GM18508 (cell line): Measurements from ENCODE around the gene SHE.
"Not testable (repeated sequence)": the region's sequence is repeated elsewhere in the genome, so short reads cannot be mapped to it uniquely, and the experiment has no call there.

Experiments used
- ATAC-seq: cut with Tn5 transposase; IDR thresholded peaks from one replicate; pipeline ENCODE4 v1.9.1; 2021; ENCODE audit warnings: moderate number of reproducible peaks; ENCODE audit not compliant: insufficient read depth, unreplicated experiment

Gene SHE

DNA sequence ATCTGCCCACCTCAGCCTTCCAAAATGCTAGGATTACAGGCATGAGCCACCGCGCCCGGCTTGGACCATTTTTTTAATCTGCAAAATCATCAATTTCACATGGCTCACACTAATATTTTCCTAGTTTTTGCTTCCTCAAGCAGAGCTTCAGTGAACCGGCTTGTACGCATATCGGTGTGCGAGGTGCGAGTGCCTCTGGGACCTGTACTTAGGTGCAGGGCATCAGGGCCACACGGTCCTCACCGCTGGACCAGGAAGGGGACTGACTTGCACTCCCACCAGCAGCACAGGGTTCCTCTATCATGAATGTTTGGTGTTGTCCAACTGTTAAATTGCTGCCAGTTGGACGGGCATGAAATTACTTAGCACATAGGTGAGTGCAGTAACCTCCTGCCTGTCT, 15.4 kb upstream of the SHE start:
- ATAC-seq = no peak

GRCh38 chr1:154514066-154514553, 11.9 kb upstream of the SHE start:
- no peak for ATAC-seq

DNA sequence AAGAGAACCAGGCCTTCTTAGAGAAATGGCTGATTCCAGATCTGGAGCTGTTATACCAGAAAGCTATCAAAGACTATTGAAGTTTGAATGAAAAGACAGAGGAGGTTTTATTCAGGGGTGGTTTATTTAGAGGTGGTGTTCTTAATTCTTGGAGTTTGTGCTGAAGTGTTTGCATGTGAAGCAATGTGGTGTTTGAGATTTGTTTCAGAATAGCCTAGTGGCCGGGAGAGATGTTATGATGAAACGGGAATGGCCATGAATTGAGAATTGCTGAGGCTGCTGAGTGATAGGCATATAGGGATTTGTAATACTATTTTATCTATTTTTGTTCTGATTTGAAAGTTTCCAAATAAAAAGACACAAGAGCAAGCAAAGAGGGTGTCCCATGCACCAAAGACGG, 10.5 kb upstream of the SHE start:
- no peak for ATAC-seq

DNA sequence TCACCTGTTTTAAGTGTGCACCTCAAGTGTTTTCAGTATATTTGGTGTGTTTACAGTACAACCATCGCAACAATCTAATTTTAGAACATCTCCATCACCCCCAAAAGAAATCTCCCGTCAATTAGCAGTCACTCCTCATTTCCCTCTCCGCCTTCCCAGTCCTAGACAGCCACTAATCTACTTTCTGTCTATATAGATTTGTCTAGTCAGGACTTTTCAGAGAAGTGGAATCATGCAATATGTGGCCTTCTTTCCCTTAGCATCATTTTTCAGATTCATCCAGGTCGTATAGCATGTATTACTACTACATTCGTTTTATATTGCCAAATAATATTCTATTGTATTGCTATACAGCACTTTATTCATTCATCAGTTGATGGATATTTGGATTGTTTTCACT, 1.7 kb upstream of the SHE start:
- ATAC-seq = no peak

DNA sequence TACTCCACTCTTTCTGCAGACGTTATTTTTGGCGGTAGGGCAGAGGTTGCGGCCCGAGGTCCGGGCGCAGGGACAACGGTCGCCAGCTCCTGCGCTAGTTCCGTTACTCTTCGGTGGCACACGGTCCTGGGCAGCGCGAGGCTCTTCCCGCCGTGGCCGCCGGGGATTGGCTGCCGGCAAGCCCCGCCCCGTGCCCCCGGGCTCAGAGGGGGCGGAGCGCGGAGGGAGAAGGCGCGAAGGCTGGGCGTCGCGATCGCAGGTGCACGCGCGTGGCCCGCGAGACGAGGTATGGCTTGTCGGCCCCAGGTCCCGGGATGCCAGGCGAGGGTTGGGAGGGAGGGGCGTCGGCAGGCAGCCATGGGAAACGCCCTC, 518 bp upstream of the SHE start:
- no peak for ATAC-seq

GRCh38 chr1:154501423-154502065, 668 bp downstream of the SHE start:
- no peak for ATAC-seq

- no peak for ATAC-seq
Observed at GRCh38 chr1:154500533-154500932, 1.7 kb downstream of the SHE start.

DNA sequence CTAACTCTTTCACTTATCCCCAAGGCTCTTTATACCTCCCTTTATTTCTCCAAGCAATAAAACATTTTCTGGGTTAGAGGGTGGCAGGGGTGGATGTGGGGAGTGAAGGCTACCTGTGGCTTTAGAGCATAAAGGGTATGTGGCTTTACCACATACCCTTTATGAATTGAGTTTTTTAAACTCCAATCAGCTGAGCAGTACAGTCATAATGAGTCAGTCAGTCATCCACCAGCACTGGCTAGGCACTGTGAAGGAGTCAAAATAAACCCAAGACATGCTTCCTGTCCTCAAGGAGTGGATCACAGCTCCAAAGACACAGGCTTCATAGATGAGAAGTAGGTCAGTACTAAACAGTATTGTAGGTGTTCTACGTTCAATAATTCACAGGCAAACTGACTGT, 2.8 kb downstream of the SHE start:
- ATAC-seq = no peak

DNA sequence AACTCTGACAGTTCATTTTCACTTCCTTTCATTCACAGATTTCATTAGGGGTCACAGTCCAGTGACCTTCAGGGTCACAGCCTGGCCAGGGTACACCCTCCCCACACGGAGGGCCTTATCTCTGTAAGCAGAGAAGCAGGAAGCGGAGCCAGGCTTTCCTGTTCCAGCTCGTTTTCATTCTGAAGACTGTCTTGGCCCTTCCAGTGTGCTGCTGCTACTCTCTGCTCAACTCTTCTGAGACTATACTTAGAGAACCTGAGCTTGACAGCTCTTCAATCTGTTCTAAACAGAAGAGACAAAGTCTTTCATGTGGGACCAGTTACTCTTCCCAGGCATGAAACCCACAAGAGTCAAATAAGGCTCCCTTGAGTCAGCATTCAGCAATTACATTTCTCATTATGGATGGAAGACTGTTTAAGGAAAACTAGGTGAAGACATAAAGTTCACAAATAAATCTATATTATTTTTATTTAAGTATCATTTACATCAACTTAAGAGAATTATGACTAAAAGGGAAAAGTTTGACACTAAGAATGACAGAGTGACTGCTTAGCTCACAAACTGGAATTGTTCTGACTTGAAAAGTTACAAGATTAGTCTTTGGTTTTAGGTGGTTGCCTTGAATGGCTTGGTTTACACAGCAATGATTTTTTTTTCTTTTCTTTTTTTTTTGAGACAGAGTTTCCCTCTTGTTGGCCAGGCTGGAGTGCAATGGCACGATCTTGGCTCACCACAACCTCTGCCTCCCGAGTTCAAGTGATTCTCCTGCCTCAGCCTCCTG, 5.0 kb downstream of the SHE start:
- ATAC-seq = no peak

GRCh38 chr1:154496383-154496782, 5.8 kb downstream of the SHE start:
- ATAC-seq = no peak

DNA sequence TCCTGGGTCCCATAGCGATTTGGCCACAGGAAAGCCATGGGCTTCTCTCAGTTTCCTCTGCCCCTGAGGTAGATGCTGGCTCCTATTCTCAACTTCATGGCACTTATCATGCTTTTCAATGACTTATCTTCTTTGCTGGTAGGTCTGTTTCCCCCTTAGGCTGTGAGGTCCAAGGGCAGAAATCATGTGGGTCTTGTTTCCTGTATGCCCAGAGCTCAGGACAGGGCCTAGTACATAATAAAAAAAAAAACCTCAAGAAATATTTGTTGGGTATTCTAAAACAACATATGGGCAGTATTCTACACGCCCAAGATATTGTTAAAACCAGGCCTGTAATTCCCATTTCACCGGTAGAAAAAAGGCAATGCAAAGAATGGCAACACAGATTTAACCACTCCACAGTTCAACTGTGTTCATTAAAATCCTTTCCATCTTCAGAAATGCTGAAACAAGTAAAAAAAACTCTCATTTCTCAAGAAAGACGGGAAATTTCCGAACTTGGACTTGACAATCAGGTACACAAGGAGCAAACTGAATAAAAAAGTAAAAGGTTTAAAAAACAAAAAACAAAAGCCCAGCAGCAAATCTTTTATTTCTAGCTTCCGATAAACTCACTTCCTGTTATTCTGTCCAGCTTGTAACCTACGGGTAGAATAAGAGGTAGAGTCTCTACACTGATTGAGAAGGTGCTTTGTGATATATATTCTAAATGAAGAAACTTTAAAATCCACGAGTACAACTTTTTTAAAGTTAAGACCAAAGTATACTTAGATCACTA, 6.5 kb downstream of the SHE start:
- ATAC-seq = no peak

DNA sequence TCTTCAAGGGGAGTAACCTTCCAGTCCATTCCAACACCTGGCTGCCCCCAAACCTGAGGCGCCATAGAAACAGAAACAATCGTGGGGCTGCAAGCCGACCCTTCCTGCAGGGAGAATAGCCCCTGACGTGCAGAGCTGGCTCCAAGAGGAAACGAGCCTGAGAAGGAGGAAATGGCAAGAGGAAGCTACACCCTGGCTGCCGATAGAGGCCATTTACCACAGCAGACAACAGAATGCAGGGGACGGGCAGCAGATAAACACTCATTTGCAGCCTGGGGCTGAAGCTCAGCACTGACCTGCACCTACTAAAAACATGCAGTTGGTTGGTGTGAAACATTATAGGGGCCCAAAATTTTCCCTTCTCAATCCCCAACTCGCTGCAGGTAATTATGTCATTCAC, 8.9 kb downstream of the SHE start:
- ATAC-seq = no peak

DNA sequence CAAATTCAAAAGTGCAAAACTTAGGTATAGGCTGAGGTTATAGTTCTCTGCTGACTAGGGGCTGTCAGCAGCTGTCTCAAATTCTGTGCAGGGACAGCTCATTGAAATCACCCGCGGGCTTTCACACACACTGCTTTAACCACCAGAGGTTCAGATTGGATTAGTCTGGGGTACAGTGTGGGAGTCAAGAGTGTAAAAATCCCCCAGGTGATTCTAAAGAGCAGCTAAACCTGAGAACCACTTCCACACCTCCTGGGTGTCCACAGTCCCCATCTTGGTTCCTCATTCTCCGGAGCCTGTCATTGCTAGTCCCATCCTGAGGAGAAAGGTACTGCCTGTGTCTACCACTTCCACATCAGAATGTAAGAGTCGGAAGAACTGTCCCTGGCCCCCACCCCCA, 10.1 kb downstream of the SHE start:
- ATAC-seq = no peak

- ATAC-seq = no peak
Observed at GRCh38 chr1:154490317-154490716, 11.9 kb downstream of the SHE start.

DNA sequence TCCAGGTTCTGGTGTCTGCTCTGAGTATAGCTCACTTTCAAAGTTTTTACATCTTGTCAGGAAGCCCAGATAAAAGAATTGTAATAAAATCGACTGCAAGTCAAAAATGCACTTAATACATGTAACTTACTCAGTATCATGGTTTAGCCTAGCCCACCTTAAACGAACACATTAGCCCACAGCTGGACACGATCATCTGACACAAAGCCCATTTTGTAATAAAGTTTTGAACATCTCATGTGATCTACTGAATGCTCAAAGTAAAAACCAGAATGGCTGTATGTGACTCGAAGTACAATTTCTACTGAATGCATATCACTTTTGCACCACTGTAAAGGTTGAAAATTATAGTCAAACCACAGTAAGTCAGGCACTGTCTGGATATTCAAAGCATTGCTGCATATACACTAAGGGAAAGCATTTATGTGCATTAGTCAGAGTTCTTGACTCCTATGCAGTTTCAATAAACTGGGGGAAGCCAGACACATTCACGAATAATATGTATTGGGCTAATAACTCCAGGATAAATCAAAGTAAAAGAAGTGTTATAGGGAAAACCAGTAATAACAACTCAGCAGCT, 12.4 kb downstream of the SHE start:
- ATAC-seq = no peak

DNA sequence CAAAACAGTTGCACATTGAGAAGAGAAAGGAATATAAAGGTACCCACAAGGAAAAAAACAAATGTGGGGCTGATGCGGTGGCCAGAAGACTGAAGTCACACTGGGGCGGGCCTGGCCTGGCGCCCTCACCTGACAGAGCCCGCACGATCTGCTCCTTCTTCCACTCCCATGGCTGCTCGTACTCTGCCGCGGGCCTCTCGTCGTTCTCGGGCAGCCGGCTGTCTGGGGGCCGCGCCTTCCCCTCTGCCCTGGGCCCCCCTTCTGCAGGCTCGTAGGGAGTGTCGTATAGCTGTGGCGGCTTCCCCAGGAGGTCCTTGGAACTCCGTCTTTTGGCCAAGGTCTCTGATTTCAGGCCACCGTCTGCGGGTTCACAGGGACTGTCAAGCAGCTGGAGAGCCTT, 13.3 kb downstream of the SHE start:
- no peak for ATAC-seq

GRCh38 chr1:154486756-154487155, 15.5 kb downstream of the SHE start:
- not testable (repeated sequence) for ATAC-seq

DNA sequence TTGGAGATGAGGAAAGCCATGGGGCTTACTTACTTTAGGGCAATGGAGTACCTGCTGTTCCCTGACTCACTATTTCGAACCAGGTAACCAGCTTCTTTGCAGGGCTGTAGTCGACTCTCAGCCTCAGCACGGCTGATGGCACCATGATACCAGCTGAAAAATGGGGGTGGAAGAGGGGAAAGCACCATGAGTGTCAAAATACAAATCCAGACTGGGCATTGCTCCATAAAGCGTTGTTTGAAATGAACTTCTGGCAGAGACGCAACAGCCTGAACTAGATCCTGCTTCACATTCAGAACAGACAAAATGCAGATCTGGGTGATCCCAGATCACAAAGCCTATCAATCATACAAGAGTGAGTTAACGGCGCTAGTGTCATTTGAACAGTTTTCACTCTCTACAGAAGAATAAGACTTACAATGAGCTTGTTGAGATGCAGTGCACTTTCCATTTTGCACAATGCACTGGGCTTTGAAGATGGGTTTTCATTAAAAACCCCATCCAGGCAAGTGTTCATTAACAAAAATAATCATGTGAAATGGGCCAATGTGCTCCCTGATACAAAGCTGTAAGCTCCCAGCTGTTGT, 16.2 kb downstream of the SHE start:
- no peak for ATAC-seq

DNA sequence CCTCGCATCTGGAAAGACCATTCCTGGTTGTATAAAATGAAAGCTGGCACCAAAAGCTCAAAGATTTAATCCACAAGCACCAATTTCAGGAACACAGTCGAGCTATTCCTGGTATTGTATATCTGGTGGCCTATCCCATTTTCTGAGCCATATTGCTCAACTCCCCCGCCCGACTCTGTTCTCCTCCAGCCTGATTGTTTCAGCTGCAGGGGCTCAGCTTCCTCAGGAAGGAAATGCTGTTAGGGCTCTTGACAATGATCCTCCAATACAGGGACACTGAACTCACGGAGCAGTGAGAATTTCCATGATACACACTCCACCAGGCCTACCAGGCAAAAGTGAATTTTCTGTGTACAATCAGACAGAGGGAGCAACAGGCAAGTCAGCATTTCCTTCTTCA, 17.1 kb downstream of the SHE start:
- no peak for ATAC-seq

DNA sequence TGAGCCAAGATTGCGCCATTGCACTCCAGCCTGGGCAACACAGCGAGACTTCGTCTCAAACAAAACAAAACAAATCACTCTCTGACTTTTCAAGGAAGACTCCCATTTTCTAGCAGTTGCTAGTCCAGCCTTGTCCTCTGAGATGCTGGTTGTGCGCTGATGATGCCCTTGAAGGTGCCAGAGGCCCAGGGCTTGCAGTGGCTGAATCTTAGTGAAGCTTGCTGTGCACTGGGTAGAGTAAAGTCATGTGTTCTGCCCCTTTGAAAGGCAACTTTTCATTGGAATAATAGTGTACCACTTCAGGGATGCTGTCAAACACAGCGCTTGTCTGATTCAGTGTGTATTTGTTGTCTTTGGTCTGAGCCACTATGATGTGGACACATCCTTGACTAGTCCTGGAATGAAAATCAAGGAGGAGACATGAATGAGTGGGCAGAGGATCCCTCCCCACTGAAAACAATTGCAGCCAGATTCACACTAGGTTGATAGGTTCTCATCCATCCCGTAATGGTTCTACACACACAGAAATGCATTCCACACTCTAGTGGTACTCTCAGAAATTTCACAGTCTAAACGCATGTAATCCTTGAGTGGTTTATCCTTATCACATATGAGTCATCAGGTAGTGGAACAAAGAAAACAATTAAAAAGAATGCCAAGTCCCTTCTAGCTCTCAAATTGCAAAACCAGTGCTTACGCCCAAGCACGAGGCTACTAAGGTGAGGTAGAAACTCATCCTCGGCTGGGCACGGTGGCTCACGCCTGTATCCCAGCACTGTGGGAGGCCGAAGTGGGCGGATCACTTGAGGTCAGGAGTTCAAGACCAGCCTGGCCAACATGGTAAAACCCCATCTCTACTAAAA, 18.0 kb downstream of the SHE start:
- no peak for ATAC-seq
